Spleen (tissue), 11 donors: Measurements from ENCODE around the gene SLC25A13. TPM values are rescaled to one million over a fixed set of nuclear protein-coding genes. Genes with fewer than 3 reads are reported as not detected.

ENCODE experiments used
- DNase-seq: peaks from one replicate; pipeline ENCODE4 v3.0.0-alpha.2; 2020
- H3K27ac ChIP-seq, 8 donors: fragments of 200-600 bp; sonication (generic) in 7 of 8; 1 replicate in 4 of 8; 2 replicates in 4 of 8; pipeline versions ENCODE4 v1.5.0 to v1.8.0; 2016 to 2021; ENCODE audit warnings: inconsistent platforms in 4 of 8, mild to moderate bottlenecking in 4 of 8, moderate library complexity in 1 of 8
- H3K27me3 ChIP-seq, 7 donors: fragments of 200-600 bp; sonication (generic) in 6 of 7; replicated peaks in 1 of 7; 1 replicate in 4 of 7; 2 replicates in 3 of 7; pipeline versions ENCODE4 v1.5.0 to v1.8.0; 2016 to 2021; ENCODE audit warnings: inconsistent platforms in 3 of 7, mild to moderate bottlenecking in 1 of 7
- H3K36me3 ChIP-seq, 6 donors: fragments of 200-600 bp; sonication (generic) in 5 of 6; 1 replicate in 4 of 6; 2 replicates in 2 of 6; pipeline versions ENCODE4 v1.5.0 to v1.8.0; 2016 to 2021; ENCODE audit warnings: inconsistent platforms in 2 of 6
- H3K4me1 ChIP-seq, 6 donors: fragments of 200-600 bp; sonication (generic) in 5 of 6; 1 replicate in 3 of 6; 2 replicates in 3 of 6; pipeline versions ENCODE4 v1.5.0 to v1.8.0; 2016 to 2021; ENCODE audit warnings: inconsistent platforms in 3 of 6
- H3K4me3 ChIP-seq, 8 donors: fragments of 200-600 bp; sonication (generic) in 7 of 8; 1 replicate in 4 of 8; 2 replicates in 4 of 8; pipeline versions ENCODE4 v1.5.0 to v1.8.0; 2016 to 2021; ENCODE audit warnings: inconsistent platforms in 4 of 8, mild to moderate bottlenecking in 4 of 8, moderate library complexity in 2 of 8
- H3K9me3 ChIP-seq, 8 donors: fragments of 200-600 bp; sonication (generic) in 7 of 8; 1 replicate in 4 of 8; 2 replicates in 4 of 8; pipeline versions ENCODE4 v1.5.0 to v1.8.0; 2016 to 2021; ENCODE audit warnings: inconsistent platforms in 4 of 8
- CTCF ChIP-seq, 11 experiments: fragments of 200-600 bp in 7 of 11; fragments of 450-650 bp in 4 of 11; sonication (generic) in 4 of 11; IDR thresholded peaks in 8 of 11; conservative IDR thresholded peaks in 3 of 11; 1 replicate in 7 of 11; 2 replicates in 4 of 11; pipeline versions ENCODE4 v1.4.0 to v1.8.0; 2016 to 2021; ENCODE audit warnings: antibody characterized with exemption in 11 of 11, inconsistent platforms in 4 of 11, mild to moderate bottlenecking in 1 of 11
- POLR2A ChIP-seq, 3 donors: fragments of 450-650 bp; IDR thresholded peaks; one replicate each; pipeline ENCODE4 v1.5.1; 2017; ENCODE audit warnings: antibody characterized with exemption in 3 of 3, mild to moderate bottlenecking in 1 of 3
- POLR2AphosphoS5 ChIP-seq, 3 donors: sonication (generic); formaldehyde crosslinking; IDR thresholded peaks; one replicate each; pipeline ENCODE4 v1.5.1; 2017; ENCODE audit warnings: antibody characterized with exemption in 3 of 3
- WGBS, 5 donors: extraction: QIAGEN DNeasy Blood & Tissue Kit in 3 of 5; methylation state at CpG; one replicate each; pipeline versions ENCODE4 v1.1.5 to v1.1.7; 2013 to 2018; 5-methylcytosine and 5-hydroxymethylcytosine counted together
- intact Hi-C: fragments of 100-400 bp; cut with DNase I; formaldehyde crosslinking; loops from one replicate; pipeline ENCODE4 v1.15.0; 2023; ENCODE audit warnings: low total_unique reads
- polyA plus RNA-seq, 3 donors: library from polyadenylated mRNA; stranded (reverse); fragments of 200-250 nt; gene quantifications; one replicate each; pipeline ENCODE4 v1.2.1, GENCODE V29; 2013
- total RNA-seq, 7 donors: library from RNA; depleted of rRNA in 3 of 7; stranded (reverse); fragments of >200 nt in 3 of 7; fragmentation: NEBNext Ultra II Directional in 4 of 7; extraction: Animal tissue kit (Norgen Biotek cat#: 25700) in 4 of 7; gene quantifications; one replicate each; pipeline versions ENCODE4 v1.1.0 to v1.2.1, GENCODE V29; 2016 to 2021
- donor health status: healthy with polysubstance abuse.
- donor health status: DM: no; HTN: no; CAD: no; lungs with moderate emphysema.
- donor health status: DM: no; HTN: no; CAD: no.
- donor health status: Bipolar disorder and iron deficiency.
- donor health status: healthy.
- donor health status: DM: no; HTN: no; CAD: no.
- donor health status: DM: yes; HTN: yes; CAD: no.

Gene SLC25A13
- total and polyA plus RNA-seq, 10 donors, result 6.3 to 44.4 (median 25.9) TPM

GRCh38 chr7:96118449-96119001 is 203.4 kb downstream of the SLC25A13 start:
- Histone ChIP-seq H3K4me3 (no peak overlapping the region), H3K4me1 (no peaks in the 10 kb centered on the region), H3K27ac (no peak overlapping the region), H3K27me3 (no peaks in the 10 kb centered on the region), H3K9me3 (peaks cover 0 to 4% (median 0%) of the 10 kb centered on the region in 8 donors), H3K36me3 (peaks cover 0 to 41% (median 17%) of the 10 kb centered on the region in 6 donors)
- WGBS, 5 donors, result 75 to 86% (median 83%) methylated on average over 13 of the region's 13 CpGs
- intact Hi-C loops, result no loop called here
- no peak for TF ChIP-seq POLR2A (IDR thresholded peaks at IDR 0.05)
- TF ChIP-seq POLR2AphosphoS5 (IDR thresholded peaks at IDR 0.05), result no peak
- no peak for TF ChIP-seq CTCF (IDR thresholded peaks at IDR 0.05 in 8 of 11, conservative IDR thresholded peaks at IDR 0.05 in 3 of 11)
- no peak for DNase-seq

GRCh38 chr7:96116173-96116572 is 205.7 kb downstream of the SLC25A13 start:
- H3K4me3 ChIP-seq, result no peak overlapping the region
- DNase-seq, result no peak
- WGBS, 5 donors, result 90 to 96% (median 95%) methylated on average over 7 of the region's 7 CpGs
- intact Hi-C loops, result no loop called here
- H3K27me3 ChIP-seq, result no peaks in the 10 kb centered on the region
- no peaks in the 10 kb centered on the region for H3K4me1 ChIP-seq
- no peak overlapping the region for H3K27ac ChIP-seq
- H3K9me3 ChIP-seq, result peaks cover 0 to 8% (median 0%) of the 10 kb centered on the region in 8 donors
- TF ChIP-seq POLR2AphosphoS5 (IDR thresholded peaks at IDR 0.05), result no peak
- no peak for TF ChIP-seq CTCF (IDR thresholded peaks at IDR 0.05 in 8 of 11, conservative IDR thresholded peaks at IDR 0.05 in 3 of 11)
- TF ChIP-seq POLR2A (IDR thresholded peaks at IDR 0.05), result no peak
- peaks cover 0 to 20% (median 11%) of the 10 kb centered on the region in 6 donors for H3K36me3 ChIP-seq

- intact Hi-C loops, result no loop called here
- Histone ChIP-seq H3K4me1 (no peaks in the 10 kb centered on the region), H3K27ac (no peak overlapping the region), H3K36me3 (no peaks in the 10 kb centered on the region), H3K27me3 (no peaks in the 10 kb centered on the region), H3K4me3 (no peak overlapping the region), H3K9me3 (peaks cover 0 to 8% (median 0%) of the 10 kb centered on the region in 8 donors)
- no peak for DNase-seq
- TF ChIP-seq POLR2AphosphoS5 (IDR thresholded peaks at IDR 0.05) (no peak), POLR2A (IDR thresholded peaks at IDR 0.05) (no peak), CTCF (IDR thresholded peaks at IDR 0.05 in 8 of 11, conservative IDR thresholded peaks at IDR 0.05 in 3 of 11) (no peak)
- 88 to 94% (median 90%) methylated on average over 7 of the region's 7 CpGs for WGBS, 5 donors
Measured at GRCh38 chr7:96114190-96114589, 207.7 kb downstream of the SLC25A13 start.

- no peaks in the 10 kb centered on the region for H3K4me1 ChIP-seq
- no peak for DNase-seq
- H3K27ac ChIP-seq, result no peak overlapping the region
- H3K4me3 ChIP-seq, result no peak overlapping the region
- TF ChIP-seq POLR2AphosphoS5 (IDR thresholded peaks at IDR 0.05) (no peak), CTCF (IDR thresholded peaks at IDR 0.05 in 8 of 11, conservative IDR thresholded peaks at IDR 0.05 in 3 of 11) (no peak)
- no peaks in the 10 kb centered on the region for H3K36me3 ChIP-seq
- intact Hi-C loops, result no loop called here
- H3K27me3 ChIP-seq, result no peaks in the 10 kb centered on the region
- H3K9me3 ChIP-seq, result peaks cover 0 to 8% (median 0%) of the 10 kb centered on the region in 8 donors
Measured at GRCh38 chr7:96111405-96111804, 210.5 kb downstream of the SLC25A13 start.
